ENCODE measurements around the gene MAVS.

GRCh38 chr20:3804781-3805180, 41.9 kb upstream of the MAVS start:
- no peak for TF ChIP-seq POLR2A (IDR thresholded peaks at IDR 0.05)
- no peak for TF ChIP-seq CTCF (IDR thresholded peaks at IDR 0.05)
